Stimulated activated CD8-positive, alpha-beta memory T cell treated with anti-CD3 and anti-CD28 coated beads, Interleukin-15, amount 100 ng/mL, for 4 hours (primary cell): ENCODE results near the gene MYO9A.

ENCODE experiments used
- DNase-seq, 2 donors: peaks; one replicate each; pipeline ENCODE4 v3.0.0-alpha.2; 2020; ENCODE audit warnings: low read depth in 2 of 2

MYO9A gene

DNA sequence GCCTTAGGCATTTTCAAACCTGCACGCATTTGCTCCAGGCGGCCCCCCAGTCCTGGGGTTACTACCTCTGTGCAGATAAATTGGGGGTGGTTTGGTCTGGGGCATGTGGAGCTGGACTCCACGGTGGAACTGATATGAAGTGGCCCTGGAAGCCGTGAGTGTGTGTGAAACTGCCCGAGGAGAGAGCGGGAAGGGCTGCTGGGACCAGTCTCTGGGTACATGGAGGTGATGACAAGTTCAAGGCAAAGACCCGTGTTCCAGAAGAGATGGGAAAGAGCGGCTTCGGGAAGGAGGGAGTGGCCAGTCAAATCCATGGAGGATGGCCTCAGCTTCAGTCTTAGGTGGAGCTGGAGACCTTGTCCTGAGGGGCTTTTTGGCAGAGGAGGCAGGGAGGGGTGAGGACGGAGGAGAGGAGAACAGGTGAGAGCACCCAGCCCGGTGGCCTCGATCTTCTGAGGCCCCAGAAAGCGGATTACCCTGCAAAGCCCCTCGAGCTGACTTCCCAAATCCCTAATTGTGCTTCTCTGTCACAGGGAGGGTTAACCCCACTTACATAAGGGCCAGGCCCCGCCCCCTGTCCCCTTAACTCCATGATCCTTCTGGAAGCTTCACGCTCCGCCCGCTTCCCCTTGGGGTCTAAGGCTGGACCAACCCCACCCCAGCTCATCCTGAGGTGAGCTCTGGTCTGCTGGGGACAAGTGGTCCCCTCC is 309.5 kb downstream of the MYO9A start:
- no peak for DNase-seq

DNA sequence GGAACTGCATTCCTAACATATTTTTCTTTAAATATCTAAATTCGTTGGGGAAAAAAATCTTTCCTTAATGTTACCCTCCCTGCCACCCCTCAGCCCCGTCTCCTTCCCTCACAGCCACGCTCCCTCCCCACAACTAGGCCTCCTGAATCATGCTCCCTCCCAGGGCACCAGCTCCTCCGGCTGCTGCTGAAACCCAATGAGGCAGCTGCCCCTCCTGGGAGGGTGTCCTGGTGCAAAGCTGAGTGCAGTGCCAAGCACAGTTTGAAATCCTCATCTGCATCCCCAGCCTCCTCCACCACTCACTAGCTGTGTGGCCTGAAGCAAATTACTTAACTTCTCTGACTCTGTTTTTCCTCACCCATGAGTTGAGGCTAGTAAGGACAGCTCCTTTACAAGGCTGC is 310.3 kb downstream of the MYO9A start:
- no peak for DNase-seq

DNA sequence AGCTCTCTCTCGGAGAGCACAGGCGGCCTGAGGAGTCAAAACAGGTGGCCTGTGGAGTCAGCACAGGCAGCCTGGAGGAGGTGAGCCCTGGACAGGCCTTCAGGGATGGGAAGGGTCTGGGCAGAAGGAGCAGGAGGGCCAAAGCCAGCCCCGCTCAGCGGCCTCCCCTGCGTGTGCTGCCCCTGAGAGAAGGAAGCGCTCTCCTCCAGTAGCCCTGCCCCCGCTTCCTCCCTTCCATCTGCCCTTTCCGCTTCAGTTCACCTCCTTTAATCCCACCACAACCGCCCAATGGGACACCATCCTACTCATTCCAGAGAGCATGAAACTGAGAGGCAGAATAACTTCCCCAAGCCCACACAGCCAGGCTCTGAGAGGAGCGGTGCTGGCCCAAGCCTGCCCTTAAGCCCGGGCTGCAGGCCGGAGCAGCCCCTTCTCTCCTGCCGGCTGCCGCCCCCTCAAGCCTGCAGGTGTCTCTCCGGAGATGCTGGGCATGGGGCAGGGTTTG is 310.8 kb downstream of the MYO9A start:
- no peak for DNase-seq

DNA sequence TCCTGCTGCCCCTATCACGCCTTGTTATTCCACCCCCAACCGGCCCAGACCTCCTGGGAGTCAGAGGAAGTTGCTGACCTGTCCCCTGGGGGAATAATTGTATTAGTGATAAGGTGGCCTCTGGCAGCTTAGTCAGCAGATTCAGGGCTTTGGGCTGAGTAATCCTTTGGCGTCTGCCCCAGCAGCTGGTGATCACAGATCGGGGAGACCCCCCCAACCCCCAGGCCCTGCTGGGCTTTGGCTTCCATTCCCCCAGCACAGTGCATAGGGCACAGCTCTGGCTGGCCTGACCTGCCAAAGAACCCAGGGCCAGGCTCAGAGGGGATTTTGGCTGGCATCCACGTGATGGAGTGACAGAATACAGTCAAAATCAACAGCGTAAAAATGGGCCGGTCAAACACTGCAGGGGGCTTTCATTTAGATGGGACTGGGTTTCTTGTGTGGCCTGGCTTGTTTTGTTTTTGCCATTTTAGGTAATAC is 311.5 kb downstream of the MYO9A start:
- no peak for DNase-seq

DNA sequence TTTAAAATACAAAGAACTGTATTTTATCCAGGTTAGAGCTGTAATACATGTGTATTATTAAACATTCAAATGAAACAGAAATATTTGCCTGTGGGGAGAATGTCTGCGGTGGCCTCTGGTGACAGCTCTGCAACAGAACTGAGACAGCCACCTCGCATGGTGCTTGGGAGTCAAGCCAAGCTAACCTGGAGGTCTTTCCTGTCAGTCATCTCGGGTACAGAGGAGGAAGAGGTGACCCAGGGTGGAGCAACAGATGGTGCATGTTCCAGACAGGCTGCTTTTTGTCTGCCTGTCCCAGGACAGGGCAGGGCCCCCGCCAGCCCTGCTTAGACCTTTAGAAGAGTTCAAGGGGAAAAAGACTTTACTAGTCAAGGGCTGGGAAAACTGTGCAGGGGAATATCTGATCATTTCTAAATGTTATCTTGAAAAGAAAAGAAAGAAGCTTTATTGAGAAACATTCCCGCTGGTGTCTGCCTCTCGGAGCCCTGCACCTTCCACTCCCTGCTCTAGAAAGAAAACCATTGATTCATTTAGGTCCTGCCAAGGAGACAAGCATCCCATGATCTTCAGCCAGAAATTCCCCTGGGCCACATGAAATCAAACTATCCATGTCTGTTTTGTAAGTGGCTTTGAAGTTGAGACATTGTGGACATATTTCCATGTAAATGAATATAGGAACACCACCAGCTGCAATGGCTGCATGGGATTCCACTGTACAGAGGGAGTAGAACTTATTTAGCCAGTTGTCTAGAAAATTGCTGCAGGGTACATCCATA is 313.1 kb downstream of the MYO9A start:
- no peak for DNase-seq

DNA sequence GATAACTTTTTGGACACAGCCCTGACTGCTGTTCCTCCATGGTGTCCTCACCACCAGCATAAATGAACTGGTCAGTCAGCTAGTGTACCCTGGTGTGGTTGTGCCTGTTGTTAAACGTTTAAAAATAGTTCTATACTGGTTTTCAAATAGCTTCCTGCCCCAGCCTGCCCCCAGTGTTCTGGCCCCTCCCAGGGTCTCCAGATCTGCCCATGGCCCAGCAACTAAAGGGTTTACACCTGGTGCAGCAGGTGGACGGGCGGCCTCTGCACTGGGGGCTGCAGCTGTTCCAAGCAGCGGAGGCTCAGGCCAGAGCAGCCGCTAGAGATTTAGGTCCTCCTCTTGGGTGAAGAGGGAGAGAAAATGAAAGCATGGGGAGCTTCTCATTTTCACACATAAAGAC is 313.7 kb downstream of the MYO9A start:
- no peak for DNase-seq

DNA sequence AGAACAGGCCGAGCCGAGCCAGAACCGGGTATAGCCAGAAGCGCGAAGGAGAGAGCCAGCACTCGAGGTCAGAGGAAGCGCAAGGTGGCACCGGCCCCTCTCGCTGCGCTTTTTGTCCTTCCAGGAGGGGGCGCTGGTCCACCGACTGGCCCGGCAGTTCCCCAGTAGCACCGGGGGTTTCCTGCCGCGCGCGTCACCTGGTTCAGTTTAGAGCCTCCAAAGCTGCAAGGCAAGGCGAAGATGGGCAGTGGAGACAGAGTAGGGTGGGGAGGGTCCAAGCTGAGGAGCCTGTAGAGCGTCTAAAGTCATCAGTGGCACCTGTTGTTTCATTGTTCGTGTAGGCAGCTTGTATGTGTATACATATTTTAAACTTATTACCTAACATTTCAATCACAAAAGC is 315.2 kb downstream of the MYO9A start:
- no peak for DNase-seq

DNA sequence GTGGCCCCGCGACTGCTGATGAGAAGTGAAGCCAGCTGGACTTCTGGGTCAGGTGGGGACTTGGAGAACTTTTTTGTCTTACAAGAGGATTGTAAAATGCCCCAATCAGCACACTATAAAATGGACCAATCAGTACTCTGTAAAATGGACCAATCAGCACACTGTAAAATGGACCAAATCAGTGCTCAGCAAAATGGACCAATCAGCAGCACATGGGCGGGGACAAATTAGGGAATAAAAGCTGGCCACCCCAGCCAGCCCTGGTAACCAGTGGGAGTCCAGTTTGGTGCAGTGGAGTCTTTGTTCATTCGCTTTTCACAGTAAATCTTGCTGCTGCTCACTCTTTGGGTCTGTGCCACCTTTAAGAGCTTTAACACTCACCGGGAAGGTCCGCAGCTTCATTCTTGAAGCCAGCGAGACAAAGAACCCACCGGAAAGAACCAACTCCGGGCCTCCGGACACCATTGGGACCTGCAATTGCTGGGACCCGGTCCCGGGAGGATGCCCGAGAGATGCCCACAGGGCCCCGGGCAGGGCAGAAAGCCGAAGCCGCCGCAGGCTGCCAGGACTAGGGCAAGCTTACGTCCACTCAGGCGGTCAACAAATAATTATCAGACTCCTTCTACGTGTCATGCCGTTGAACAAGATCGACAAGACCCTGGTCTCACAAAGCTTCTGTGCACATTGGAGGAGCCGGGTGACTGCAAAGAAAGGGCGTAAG is 315.9 kb downstream of the MYO9A start:
- DNase-seq: no peak

DNA sequence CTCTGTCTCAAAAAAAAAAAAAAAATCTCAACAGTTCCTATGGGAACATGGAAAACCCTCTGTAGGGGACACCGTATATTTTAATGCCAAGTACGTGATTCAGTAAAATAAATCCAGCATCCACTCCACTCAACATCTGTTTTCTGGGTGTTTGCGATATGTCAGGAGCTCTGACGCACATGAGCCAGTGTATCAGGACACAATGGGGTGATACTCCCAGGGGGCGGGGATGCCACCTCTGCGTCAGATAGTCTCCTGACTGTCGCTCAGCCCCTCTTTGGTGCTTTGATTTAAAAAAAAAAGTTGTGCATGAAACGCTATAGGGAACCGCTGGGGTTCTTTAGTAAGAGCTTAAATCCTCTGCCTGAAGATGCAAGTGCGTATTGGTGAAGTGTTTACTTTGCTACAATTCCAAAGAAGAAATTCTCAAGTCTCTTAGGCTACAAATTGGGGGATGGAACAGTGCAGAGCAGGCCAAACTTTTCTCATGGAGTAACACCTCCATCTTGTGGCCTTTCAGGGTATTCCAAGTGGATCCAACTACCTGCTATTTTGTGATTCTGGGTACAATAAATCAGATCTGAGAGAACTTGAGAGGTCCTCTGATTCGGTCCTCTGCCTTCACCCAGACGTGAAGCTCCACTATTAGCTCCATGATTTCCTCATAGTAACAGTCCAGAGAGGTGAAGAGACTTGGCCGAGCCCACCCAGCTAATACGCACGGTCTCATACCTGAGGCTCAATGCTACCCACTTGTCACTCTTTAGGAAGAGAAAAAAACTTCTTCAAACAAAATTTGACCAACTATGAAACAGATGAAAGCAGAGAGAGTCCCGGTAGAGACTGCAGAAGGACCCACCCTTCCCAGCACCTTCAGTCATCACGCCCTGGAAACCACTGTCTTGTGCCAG is 316.9 kb downstream of the MYO9A start:
- DNase-seq: no peak

DNA sequence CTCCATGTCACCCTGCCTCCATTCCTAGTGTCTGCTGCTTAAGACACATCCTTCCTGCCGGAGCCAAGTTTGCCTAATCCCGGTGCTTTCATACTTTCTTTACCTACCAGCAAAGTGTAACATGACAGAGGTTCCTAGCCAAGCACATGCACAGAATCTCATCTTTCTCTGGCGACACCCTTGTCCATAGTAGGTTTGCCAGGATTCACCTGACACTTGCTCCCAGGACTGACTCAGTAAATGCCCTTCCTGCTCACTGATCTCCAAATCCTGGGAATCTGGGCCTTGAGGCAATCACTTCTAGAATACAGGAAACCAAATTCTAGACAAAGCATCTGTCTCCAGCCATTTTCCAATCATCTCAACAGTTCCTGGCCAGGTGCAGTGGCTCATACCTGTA is 317.8 kb downstream of the MYO9A start:
- no peak for DNase-seq

DNA sequence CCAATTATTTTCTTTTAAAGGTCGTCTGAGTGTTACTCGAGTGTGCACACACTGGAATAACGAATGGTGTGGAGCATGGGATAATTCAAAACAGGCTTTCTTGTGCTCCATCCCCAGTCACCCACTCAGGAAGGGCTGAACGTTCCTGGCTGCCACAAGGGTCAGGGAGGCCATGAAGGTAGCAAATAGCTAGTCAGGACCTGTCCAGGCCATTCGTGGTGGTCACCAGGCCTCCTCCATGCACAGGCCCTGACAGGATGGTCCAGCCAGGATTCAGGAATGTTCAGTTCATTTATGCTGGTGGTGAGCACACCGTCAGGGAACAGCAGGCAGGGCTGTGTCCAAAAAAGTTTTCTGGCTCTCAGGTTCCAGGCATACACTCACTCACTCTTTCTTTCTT is 319.3 kb downstream of the MYO9A start:
- no peak for DNase-seq

DNA sequence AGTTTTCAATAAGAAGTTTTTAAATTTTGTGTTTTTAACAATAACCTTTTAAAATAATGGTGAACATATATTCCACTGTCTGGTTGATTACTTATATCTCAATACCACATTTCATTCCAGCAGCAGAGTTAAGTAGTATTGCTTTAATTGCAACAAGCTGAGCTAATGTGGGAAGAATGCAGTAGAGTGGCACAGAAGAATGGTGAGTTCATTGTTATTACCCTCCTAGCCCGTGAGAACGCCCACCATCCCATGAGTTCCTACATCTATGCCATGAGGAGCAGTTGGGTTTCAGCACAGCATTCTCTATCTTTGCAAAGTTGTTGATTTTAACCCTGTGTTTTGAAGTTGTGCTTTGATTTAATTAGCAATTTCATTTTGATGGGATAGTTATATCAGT is 325.4 kb downstream of the MYO9A start:
- no peak for DNase-seq

DNA sequence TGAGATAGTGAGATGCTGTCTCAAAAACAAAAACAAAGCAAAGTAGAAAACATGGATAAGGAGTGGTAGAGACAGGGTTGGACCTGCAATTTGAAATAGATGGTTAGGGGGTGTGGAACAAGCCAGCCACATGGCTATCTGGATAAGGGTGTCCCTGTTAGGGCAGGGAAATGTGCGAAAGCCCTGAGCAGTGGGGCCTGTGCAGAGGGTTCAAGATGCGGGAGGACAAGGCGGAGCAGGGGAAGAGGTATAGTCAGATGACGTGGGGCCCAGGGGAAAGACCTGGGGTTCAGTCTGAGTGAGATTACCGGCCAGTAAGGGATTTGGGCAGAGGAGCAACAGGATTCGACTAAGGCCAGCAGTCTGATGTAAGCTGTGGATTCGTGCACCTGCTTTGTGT is 326.0 kb downstream of the MYO9A start:
- DNase-seq: no peak

DNA sequence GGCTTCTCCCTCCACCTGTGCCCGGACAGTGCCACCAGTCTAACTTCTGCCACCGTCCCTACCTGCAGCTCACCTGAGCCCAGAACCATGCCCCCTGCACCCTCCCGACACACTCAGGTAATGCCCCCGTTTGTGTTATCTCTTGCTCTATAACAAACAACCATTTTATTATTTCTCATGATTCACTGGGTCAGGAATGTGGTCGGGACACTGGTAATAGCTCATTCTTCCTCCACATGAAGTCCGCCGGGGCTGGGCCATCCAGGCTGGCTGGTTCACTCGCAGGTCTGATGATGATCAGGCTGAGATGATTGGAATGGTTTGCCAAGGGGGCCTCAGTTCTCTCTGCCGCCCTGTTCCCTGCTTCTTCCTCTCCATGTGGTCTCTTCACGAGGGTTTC is 327.9 kb downstream of the MYO9A start:
- DNase-seq: no peak

DNA sequence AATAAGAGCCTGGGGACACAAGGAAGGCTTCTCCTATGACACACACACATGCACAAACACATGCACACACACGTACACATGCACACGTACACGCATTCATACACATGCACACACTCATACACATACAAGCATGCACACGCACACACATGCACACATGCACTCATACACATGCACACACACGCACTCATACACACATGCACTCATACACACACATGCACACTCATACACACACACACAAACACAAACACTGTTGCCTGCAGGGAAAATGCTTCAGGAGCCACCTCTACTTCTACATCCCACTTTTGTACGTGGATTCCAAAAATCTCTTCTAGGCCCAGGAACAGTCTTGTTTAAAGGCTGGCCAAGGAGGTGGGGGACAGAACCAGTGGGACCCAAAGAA is 328.3 kb downstream of the MYO9A start:
- DNase-seq: no peak

DNA sequence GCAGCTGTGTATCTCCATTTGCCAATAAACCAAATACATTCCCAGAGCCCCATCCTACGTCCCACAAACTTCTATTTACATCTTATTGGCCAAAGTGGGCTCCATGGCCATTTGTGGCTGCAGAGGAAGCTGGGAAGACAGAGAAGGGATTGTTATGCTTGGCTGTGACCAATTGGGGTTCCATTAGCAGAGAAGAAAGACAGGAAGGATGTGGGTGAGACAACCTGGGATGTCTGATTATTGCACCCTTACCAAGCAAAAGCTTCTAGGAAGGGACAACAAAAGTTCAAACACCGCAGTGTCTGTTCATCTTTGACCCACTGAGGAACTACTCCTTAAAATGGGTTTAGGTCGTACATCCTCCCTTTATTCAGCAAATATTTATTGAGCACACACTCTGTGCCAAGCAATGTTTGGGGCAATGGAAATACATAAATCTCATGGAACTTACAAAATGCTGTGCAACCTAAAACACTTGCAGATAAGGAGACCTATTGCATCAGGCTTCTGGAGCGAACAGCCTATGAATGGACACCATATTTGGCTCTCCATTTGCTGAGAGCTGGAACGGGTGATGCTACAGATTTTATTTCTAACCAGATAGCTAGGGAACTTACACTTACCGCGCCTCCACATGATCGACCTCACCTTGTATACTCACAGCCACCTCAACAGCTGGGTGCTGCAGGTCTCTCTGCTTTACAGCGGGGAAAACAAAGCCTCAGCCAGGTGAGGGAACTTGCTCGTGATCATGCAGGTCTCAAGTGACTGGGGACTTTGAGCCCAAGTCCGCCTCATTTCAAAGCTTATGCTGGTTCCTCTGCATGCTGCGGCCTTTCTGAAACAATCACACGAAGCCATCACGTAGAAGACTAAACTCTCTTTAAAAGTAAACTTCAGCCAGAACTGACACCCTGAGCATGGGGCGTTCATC is 329.0 kb downstream of the MYO9A start:
- DNase-seq: no peak

DNA sequence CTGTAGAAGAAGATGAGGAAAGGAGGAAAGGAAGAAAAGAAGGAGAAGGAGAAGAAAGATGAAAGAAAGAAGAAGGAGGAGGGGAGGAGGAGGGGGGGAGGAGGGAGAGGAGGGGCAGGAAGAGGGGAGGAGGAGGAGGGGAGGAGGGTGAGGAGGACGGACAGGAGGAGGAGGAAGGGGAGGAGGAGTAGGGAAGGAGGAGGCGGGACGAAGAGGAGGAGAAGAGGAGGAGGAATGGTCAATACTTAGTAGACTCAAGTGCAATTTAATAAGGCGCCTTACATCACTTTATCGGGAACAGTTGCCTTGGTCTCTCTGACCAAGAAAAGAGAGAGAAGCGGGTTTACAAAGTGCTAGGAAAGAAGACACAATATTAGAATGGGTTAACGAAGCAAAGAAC is 331.3 kb downstream of the MYO9A start:
- DNase-seq: no peak

DNA sequence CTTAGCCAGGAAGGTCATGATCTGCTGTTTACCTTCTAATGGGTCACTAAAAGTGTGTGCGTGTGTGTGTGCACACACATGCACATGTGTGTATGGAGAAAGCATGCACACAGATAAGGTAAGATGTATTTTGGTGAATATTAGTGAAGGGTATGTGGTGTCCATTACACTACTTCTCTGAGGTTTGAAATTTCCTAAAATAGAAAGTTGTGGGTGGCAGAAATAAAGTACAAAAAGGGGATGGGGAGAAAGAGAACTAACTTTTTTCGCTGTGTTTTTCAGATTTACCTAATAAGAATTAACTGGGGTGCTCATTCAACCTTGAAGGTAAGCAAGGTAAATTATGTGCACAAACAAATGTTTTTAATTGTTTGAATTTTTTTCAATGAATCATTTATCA is 332.0 kb downstream of the MYO9A start:
- DNase-seq: no peak

DNA sequence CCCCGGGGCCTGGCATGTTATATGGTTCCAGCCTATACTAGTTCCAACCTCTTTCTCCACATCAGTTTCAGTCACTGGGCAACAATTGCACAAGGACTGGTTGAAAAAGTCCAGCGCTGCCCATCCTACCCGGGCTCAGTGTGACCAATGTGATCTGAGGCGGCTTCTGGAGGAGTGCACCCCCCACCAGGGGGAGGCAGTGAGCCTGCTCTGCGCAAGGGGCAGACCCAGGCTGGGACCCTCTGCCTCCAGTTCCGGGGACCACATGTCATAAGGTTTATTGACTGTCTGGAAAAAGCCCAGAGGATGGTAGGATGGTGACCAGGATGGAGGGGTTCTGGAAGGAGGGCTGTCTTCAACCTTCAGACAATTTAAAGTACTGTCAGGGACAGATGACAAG is 333.2 kb downstream of the MYO9A start:
- DNase-seq: no peak

DNA sequence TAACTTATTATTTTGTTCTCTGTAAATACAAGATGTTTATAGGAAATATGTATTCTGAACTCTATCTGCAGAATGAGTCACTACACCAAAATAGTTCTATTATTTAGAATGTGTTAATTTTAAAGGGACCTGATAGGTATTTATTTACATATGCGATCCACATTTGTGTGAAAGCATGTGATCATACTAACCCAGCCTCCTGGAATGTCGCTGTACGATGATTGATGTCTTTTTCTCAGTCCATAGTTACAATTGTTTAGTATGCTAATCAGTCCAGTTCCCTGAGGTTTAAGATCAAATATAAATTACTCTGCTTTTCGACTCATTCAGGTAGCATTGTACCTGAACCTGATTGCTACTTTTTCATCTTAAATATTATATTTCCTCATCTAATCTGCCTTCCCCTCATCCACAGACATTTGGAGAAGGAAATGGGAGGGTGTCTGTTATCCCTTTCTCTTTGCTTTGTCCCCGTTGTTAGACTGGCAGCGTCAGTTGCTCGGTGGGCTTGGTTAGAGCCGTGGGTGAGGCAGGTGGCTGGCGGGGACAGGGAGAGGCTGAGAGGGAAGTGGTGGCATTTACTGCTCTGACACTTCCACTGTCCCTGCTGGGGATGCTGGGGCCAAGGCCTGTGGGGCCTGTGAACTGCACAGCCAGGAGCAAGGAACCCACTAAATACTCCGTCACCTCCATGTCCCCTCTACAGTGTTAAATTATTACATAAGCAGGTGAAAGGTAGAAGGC is 335.4 kb downstream of the MYO9A start:
- DNase-seq: no peak
